Fibroblast of pulmonary artery (primary cell): ENCODE results near the gene ST6GALNAC2.
A peak's percentile ranks its signal among the peaks of the same experiment; 100 is the strongest.
"Not testable (repeated sequence)": the region's sequence is repeated elsewhere in the genome, so short reads cannot be mapped to it uniquely, and the experiment has no call there.

Source experiments
- DNase-seq: peaks from one replicate; pipeline ENCODE4 v3.0.0-alpha.2; 2010; ENCODE audit warnings: low read depth
- H3K4me3 ChIP-seq: replicated peaks from 2 replicates; pipeline ENCODE4 v1.5.1; 2011; ENCODE audit warnings: low read depth, mild to moderate bottlenecking, control low read depth, low read length, moderate library complexity
- CTCF ChIP-seq: IDR thresholded peaks from 2 replicates; pipeline ENCODE4 v1.5.1; 2011; ENCODE audit warnings: mild to moderate bottlenecking, control low read depth, low read length, inconsistent platforms; ENCODE audit errors: missing control alignments

Gene ST6GALNAC2

GRCh38 chr17:76612977-76613851 lies 27.6 kb upstream of the ST6GALNAC2 start:
- DNase-seq, result no peak
- H3K4me3 ChIP-seq, result no peak overlapping the region
- TF ChIP-seq CTCF, result no peak

- TF ChIP-seq CTCF, result no peak
- DNase-seq, result no peak
- no peak overlapping the region for H3K4me3 ChIP-seq
Observed at GRCh38 chr17:76612465-76612864, 26.8 kb upstream of the ST6GALNAC2 start.

- DNase-seq, result no peak
- H3K4me3 ChIP-seq, result no peak overlapping the region
- no peak for TF ChIP-seq CTCF
Observed at GRCh38 chr17:76611758-76612157, 26.1 kb upstream of the ST6GALNAC2 start.

- H3K4me3 ChIP-seq, DNase-seq: not testable (repeated sequence)
Observed at GRCh38 chr17:76611080-76611749, 25.6 kb upstream of the ST6GALNAC2 start.

GRCh38 chr17:76606685-76607084 lies 21.0 kb upstream of the ST6GALNAC2 start:
- not testable (repeated sequence) for H3K4me3 ChIP-seq, DNase-seq

- TF ChIP-seq CTCF, result no peak
- H3K4me3 ChIP-seq, result no peak overlapping the region
- DNase-seq, result no peak
Observed at GRCh38 chr17:76601065-76601464, 15.4 kb upstream of the ST6GALNAC2 start.

- H3K4me3 ChIP-seq, result no peak overlapping the region
- DNase-seq, result peak; percentile 57
Observed at GRCh38 chr17:76599694-76600460, 14.2 kb upstream of the ST6GALNAC2 start.

More at GRCh38 chr17:76599694-76600460, 14.2 kb upstream of the ST6GALNAC2 start:
- no peak for TF ChIP-seq CTCF
